Activated CD4-positive, alpha-beta T cell treated with anti-CD3 and anti-CD28 coated beads, Interleukin-2, amount 10 ng/mL, durations not matched to agents 24 days and 14 days (primary cell): Measurements from ENCODE around the gene TCF4. TPM values are rescaled to one million over a fixed set of nuclear protein-coding genes. Genes with fewer than 3 reads are reported as not detected.

Experiments
- DNase-seq: peaks from one replicate; pipeline ENCODE4 v3.0.0; 2022
- H3K27ac Mint-ChIP-seq: one replicate; pipeline ENCODE4 v1.8.0; 2022; ENCODE audit warnings: mild to moderate bottlenecking, mixed read lengths
- H3K27me3 Mint-ChIP-seq: one replicate; pipeline ENCODE4 v1.8.0; 2022; ENCODE audit warnings: mixed read lengths
- H3K36me3 Mint-ChIP-seq: one replicate; pipeline ENCODE4 v1.8.0; 2022; ENCODE audit warnings: low read depth, mild to moderate bottlenecking, mixed read lengths
- H3K4me1 Mint-ChIP-seq: one replicate; pipeline ENCODE4 v1.8.0; 2021; ENCODE audit warnings: mixed read lengths
- H3K4me3 Mint-ChIP-seq: one replicate; pipeline ENCODE4 v1.8.0; 2022; ENCODE audit warnings: mild to moderate bottlenecking, moderate library complexity, mixed read lengths
- H3K9me3 Mint-ChIP-seq: one replicate; pipeline ENCODE4 v1.8.0; 2021; ENCODE audit warnings: mixed read lengths
- intact Hi-C: fragments of 100-400 bp; cut with micrococcal nuclease; formaldehyde crosslinking; loops from one replicate; pipeline ENCODE4 v1.15.1; 2023
- total RNA-seq: library from RNA; stranded (reverse); gene quantifications from 2 replicates; pipeline ENCODE4 v1.2.3, GENCODE V29; 2022

Gene TCF4
- total RNA-seq: 1.6 and 2.6 TPM in 2 replicates

GRCh38 chr18:55588111-55588869 is at the start of gene TCF4:
TSS of gene TCF4 (minus strand) at chr18:55588192. CDS start at chr18:55587116, 1,076 bp downstream.
- peak; percentile 78 for DNase-seq
- Mint-ChIP-seq H3K4me1 (peaks cover 21% of the 10 kb centered on the region), H3K4me3 (peak within 1 kb of the TSS; percentile 86), H3K27me3 (peaks cover 31% of the 10 kb centered on the region), H3K36me3 (no peaks in the 10 kb centered on the region), H3K27ac (peak within 1 kb of the TSS; percentile 82), H3K9me3 (peaks cover 5% of the 10 kb centered on the region)
- intact Hi-C loops: loop anchor here (5.0 kb wide), 4 partner anchors 101 to 1849 kb away; partner anchors contain the start of genes ONECUT2 and WDR7

- H3K36me3 Mint-ChIP-seq: no peaks in the 10 kb centered on the region
- no peak overlapping the region for H3K4me3 Mint-ChIP-seq
- H3K27ac Mint-ChIP-seq: no peak overlapping the region
- H3K9me3 Mint-ChIP-seq: peaks cover 7% of the 10 kb centered on the region
- H3K4me1 Mint-ChIP-seq: no peaks in the 10 kb centered on the region
- no peak for DNase-seq
- intact Hi-C loops: no loop called here
- no peaks in the 10 kb centered on the region for H3K27me3 Mint-ChIP-seq
Observed at GRCh38 chr18:55637204-55637603, 49.2 kb upstream of the TCF4 start.

- H3K36me3 Mint-ChIP-seq: no peaks in the 10 kb centered on the region
- peaks cover 7% of the 10 kb centered on the region for H3K9me3 Mint-ChIP-seq
- H3K27ac Mint-ChIP-seq: no peak overlapping the region
- H3K4me3 Mint-ChIP-seq: no peak overlapping the region
- H3K27me3 Mint-ChIP-seq: no peaks in the 10 kb centered on the region
- intact Hi-C loops: no loop called here
- no peak for DNase-seq
- H3K4me1 Mint-ChIP-seq: no peaks in the 10 kb centered on the region
Observed at GRCh38 chr18:55635439-55635838, 47.4 kb upstream of the TCF4 start.

- Mint-ChIP-seq H3K9me3 (peaks cover 5% of the 10 kb centered on the region), H3K4me3 (no peak overlapping the region), H3K27ac (no peak overlapping the region), H3K27me3 (no peaks in the 10 kb centered on the region), H3K36me3 (no peaks in the 10 kb centered on the region), H3K4me1 (no peaks in the 10 kb centered on the region)
- no peak for DNase-seq
- intact Hi-C loops: no loop called here
Observed at GRCh38 chr18:55634545-55634944, 46.6 kb upstream of the TCF4 start.

GRCh38 chr18:55633032-55633431 is 45.0 kb upstream of the TCF4 start:
- intact Hi-C loops: no loop called here
- H3K4me3 Mint-ChIP-seq: no peak overlapping the region

GRCh38 chr18:55629133-55629532 is 41.1 kb upstream of the TCF4 start:
- H3K4me1 Mint-ChIP-seq: no peaks in the 10 kb centered on the region
- no peaks in the 10 kb centered on the region for H3K9me3 Mint-ChIP-seq
- intact Hi-C loops: no loop called here
- no peaks in the 10 kb centered on the region for H3K36me3 Mint-ChIP-seq
- H3K4me3 Mint-ChIP-seq: no peak overlapping the region
- H3K27me3 Mint-ChIP-seq: no peaks in the 10 kb centered on the region
- DNase-seq: no peak
- H3K27ac Mint-ChIP-seq: no peak overlapping the region

More at GRCh38 chr18:55633032-55633431, 45.0 kb upstream of the TCF4 start:
- DNase-seq: no peak
- H3K9me3 Mint-ChIP-seq: peaks cover 4% of the 10 kb centered on the region
- no peaks in the 10 kb centered on the region for H3K36me3 Mint-ChIP-seq
- H3K27ac Mint-ChIP-seq: no peak overlapping the region
- H3K27me3 Mint-ChIP-seq: no peaks in the 10 kb centered on the region
- H3K4me1 Mint-ChIP-seq: no peaks in the 10 kb centered on the region

GRCh38 chr18:55627007-55627406 is 39.0 kb upstream of the TCF4 start:
- H3K4me3 Mint-ChIP-seq: no peak overlapping the region
- DNase-seq: no peak
- no peaks in the 10 kb centered on the region for H3K9me3 Mint-ChIP-seq
- intact Hi-C loops: no loop called here
- no peaks in the 10 kb centered on the region for H3K27me3 Mint-ChIP-seq
- no peak overlapping the region for H3K27ac Mint-ChIP-seq
- no peaks in the 10 kb centered on the region for H3K36me3 Mint-ChIP-seq
- no peaks in the 10 kb centered on the region for H3K4me1 Mint-ChIP-seq

- intact Hi-C loops: no loop called here
- Mint-ChIP-seq H3K36me3 (no peaks in the 10 kb centered on the region), H3K4me3 (no peak overlapping the region), H3K27ac (no peak overlapping the region), H3K9me3 (no peaks in the 10 kb centered on the region), H3K27me3 (no peaks in the 10 kb centered on the region), H3K4me1 (no peaks in the 10 kb centered on the region)
- no peak for DNase-seq
Observed at GRCh38 chr18:55625901-55626300, 37.9 kb upstream of the TCF4 start.

GRCh38 chr18:55623626-55624025 is 35.6 kb upstream of the TCF4 start:
- Mint-ChIP-seq H3K27ac (no peak overlapping the region), H3K36me3 (no peaks in the 10 kb centered on the region), H3K4me3 (no peak overlapping the region), H3K9me3 (peaks cover 5% of the 10 kb centered on the region), H3K4me1 (no peaks in the 10 kb centered on the region), H3K27me3 (no peaks in the 10 kb centered on the region)
- intact Hi-C loops: no loop called here
- DNase-seq: no peak

- Mint-ChIP-seq H3K27me3 (peaks cover 1% of the 10 kb centered on the region), H3K4me3 (no peak overlapping the region), H3K36me3 (no peaks in the 10 kb centered on the region), H3K9me3 (no peaks in the 10 kb centered on the region), H3K4me1 (no peaks in the 10 kb centered on the region), H3K27ac (no peak overlapping the region)
- intact Hi-C loops: no loop called here
- DNase-seq: no peak
Observed at GRCh38 chr18:55610506-55610905, 22.5 kb upstream of the TCF4 start.

GRCh38 chr18:55609160-55609825 is 21.3 kb upstream of the TCF4 start:
- H3K9me3 Mint-ChIP-seq: no peaks in the 10 kb centered on the region
- H3K27ac Mint-ChIP-seq: no peak overlapping the region
- peaks cover 1% of the 10 kb centered on the region for H3K27me3 Mint-ChIP-seq
- intact Hi-C loops: no loop called here
- no peaks in the 10 kb centered on the region for H3K36me3 Mint-ChIP-seq
- DNase-seq: no peak
- H3K4me3 Mint-ChIP-seq: no peak overlapping the region
- H3K4me1 Mint-ChIP-seq: no peaks in the 10 kb centered on the region

GRCh38 chr18:55608497-55608896 is 20.5 kb upstream of the TCF4 start:
- DNase-seq: no peak
- Mint-ChIP-seq H3K27me3 (peaks cover 1% of the 10 kb centered on the region), H3K36me3 (no peaks in the 10 kb centered on the region), H3K4me1 (no peaks in the 10 kb centered on the region), H3K27ac (no peak overlapping the region), H3K4me3 (no peak overlapping the region), H3K9me3 (no peaks in the 10 kb centered on the region)
- intact Hi-C loops: no loop called here

- no peaks in the 10 kb centered on the region for H3K4me1 Mint-ChIP-seq
- H3K27ac Mint-ChIP-seq: no peak overlapping the region
- no peak for DNase-seq
- H3K27me3 Mint-ChIP-seq: peaks cover 1% of the 10 kb centered on the region
- no peaks in the 10 kb centered on the region for H3K9me3 Mint-ChIP-seq
- H3K4me3 Mint-ChIP-seq: no peak overlapping the region
- intact Hi-C loops: no loop called here
- H3K36me3 Mint-ChIP-seq: no peaks in the 10 kb centered on the region
Observed at GRCh38 chr18:55607773-55608172, 19.8 kb upstream of the TCF4 start.

GRCh38 chr18:55605733-55606338 is 17.8 kb upstream of the TCF4 start:
- peaks cover 1% of the 10 kb centered on the region for H3K27me3 Mint-ChIP-seq
- intact Hi-C loops: no loop called here
- no peaks in the 10 kb centered on the region for H3K4me1 Mint-ChIP-seq
- no peaks in the 10 kb centered on the region for H3K36me3 Mint-ChIP-seq
- no peak overlapping the region for H3K4me3 Mint-ChIP-seq
- H3K27ac Mint-ChIP-seq: no peak overlapping the region
- no peak for DNase-seq
- no peaks in the 10 kb centered on the region for H3K9me3 Mint-ChIP-seq
